Cardiac muscle cell (in vitro differentiated cells and primary cell): ENCODE measurements around the gene THOC3. TPM values are rescaled to one million over a fixed set of nuclear protein-coding genes. Genes with fewer than 3 reads are reported as not detected.
"Not testable (repeated sequence)": the region's sequence is repeated elsewhere in the genome, so short reads cannot be mapped to it uniquely, and the experiment has no call there.

Source experiments
- DNase-seq, 2 donors: peaks; one replicate each; pipeline versions ENCODE4 v3.0.0 to v3.0.0-alpha.2; 2010 to 2017; ENCODE audit warnings: low read depth in 1 of 2, low spot score in 1 of 2
- H3K27ac ChIP-seq: fragments of 200-600 bp; sonication (generic); 2 replicates; pipeline ENCODE4 v1.5.1; 2016
- H3K27me3 ChIP-seq: fragments of 200-600 bp; sonication (generic); 2 replicates; pipeline ENCODE4 v1.6.0; 2016; ENCODE audit warnings: control low read depth
- H3K36me3 ChIP-seq: fragments of 200-600 bp; sonication (generic); 2 replicates; pipeline ENCODE4 v1.5.1; 2016; ENCODE audit warnings: control low read depth
- H3K4me1 ChIP-seq: fragments of 200-600 bp; sonication (generic); 2 replicates; pipeline ENCODE4 v1.8.1; 2017; ENCODE audit warnings: low read depth, mild to moderate bottlenecking, mixed run types
- H3K4me3 ChIP-seq: fragments of 200-600 bp; sonication (generic); 2 replicates; pipeline ENCODE4 v1.5.1; 2016; ENCODE audit warnings: mild to moderate bottlenecking
- H3K9me3 ChIP-seq: fragments of 200-600 bp; sonication (generic); 2 replicates; pipeline ENCODE4 v1.5.1; 2017; ENCODE audit warnings: low read depth, mild to moderate bottlenecking, control low read depth
- polyA plus RNA-seq: library from polyadenylated mRNA; unstranded; fragments of >200 nt; fragmentation: Nextera tagmentation; extraction: Ambion mirVana; gene quantifications from 2 replicates; pipeline ENCODE4 v1.2.1, GENCODE V29; 2016
- total RNA-seq: library from RNA; depleted of rRNA; stranded (reverse); fragments of >200 nt; gene quantifications from 2 replicates; pipeline ENCODE4 v1.2.3, GENCODE V29; 2016

Gene THOC3, protein sequence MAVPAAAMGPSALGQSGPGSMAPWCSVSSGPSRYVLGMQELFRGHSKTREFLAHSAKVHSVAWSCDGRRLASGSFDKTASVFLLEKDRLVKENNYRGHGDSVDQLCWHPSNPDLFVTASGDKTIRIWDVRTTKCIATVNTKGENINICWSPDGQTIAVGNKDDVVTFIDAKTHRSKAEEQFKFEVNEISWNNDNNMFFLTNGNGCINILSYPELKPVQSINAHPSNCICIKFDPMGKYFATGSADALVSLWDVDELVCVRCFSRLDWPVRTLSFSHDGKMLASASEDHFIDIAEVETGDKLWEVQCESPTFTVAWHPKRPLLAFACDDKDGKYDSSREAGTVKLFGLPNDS
- 69.3 and 76.8 TPM in 2 replicates for total RNA-seq
- polyA plus RNA-seq: 60.1 and 84.7 TPM in 2 replicates

DNA sequence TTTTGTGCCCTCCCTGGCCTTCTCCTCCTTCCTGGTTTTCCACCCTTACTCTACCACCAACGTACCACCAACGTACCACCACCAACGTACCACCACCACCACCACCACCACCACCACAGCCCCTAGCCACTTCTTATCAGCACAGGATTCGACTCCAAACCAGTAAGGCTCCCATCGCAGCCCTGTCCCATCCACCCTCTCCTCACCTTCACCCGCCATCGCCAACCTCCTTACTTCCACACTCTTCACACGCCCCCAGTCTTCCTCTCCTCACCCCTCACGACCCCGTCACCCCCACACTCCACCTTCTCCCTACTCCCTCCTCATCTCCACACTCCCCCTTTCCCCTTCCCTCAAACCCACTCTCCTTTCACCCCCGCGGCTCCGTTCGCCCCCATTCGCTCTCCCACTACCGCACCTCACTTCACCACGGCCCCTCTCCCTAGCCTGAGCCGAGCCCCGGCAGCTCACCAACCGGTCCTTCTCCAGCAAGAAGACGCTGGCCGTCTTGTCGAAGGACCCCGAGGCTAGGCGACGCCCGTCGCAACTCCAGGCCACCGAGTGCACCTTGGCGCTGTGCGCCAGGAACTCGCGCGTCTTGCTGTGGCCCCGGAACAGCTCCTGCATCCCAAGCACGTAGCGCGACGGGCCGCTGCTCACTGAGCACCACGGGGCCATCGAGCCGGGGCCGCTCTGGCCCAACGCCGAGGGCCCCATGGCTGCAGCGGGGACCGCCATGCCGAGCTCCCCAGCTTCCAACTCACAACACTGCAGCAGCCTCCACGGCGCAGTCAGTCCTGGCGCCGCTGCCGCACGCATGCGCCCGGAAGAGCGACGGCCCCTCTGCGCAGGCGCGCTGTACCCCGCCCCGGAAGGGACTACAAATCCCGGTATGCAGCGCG, at the start of gene THOC3:
TSS of gene THOC3 (minus strand) at position 845 of the 902 bp plus-strand sequence. CDS start at position 738, 107 bp downstream.
- not testable (repeated sequence) for H3K9me3 ChIP-seq, H3K27ac ChIP-seq

DNA sequence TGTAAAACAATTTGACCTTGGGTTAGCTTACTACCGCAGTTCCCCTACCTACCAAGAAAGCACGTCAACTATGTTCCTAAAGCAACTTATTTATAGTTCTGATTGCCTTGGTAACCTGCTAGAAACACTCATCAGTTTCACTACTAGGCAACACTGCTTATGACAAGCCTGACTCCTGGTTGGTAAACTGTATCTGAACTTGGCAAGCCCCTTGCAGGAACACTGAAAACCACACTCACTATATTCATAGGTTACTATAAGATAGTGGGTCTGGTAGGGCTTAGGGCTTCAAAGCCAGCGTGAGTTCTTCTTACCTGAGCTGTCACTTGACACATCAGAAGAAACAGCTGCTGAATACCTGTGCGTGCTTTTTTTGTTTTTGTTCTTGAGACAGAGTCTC, 49.2 kb upstream of the THOC3 start:
- H3K4me1 ChIP-seq, H3K9me3 ChIP-seq, H3K4me3 ChIP-seq, H3K27me3 ChIP-seq, DNase-seq, H3K27ac ChIP-seq, H3K36me3 ChIP-seq: not testable (repeated sequence)

More for the DNA sequence above, at the start of gene THOC3:
- H3K4me3 ChIP-seq: peak within 1 kb of the TSS; percentile 66
- H3K36me3 ChIP-seq, H3K27me3 ChIP-seq, H3K4me1 ChIP-seq: not testable (repeated sequence)
- DNase-seq: peak; percentile 76 to 85

DNA sequence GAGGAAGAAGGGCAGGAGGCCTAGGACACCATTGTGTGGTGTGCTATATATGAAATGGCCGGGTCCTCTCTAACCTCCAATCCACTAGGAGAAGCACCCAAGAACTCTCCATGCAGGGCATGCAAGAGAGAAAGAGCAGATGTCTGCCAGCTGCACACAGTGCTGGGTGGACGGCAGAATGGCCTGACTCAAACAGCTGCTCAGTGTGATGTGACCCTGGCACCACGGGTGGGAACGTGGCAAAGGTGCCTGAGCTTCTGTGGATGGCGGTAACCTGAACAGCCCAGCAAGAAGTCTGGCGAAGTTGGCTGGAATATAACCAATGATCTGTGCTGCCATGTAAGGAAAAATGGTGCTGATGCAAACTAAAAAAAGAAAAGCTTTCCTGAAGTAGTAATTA, 46.2 kb upstream of the THOC3 start:
- H3K27ac ChIP-seq, DNase-seq, H3K4me1 ChIP-seq, H3K27me3 ChIP-seq, H3K9me3 ChIP-seq, H3K36me3 ChIP-seq, H3K4me3 ChIP-seq: not testable (repeated sequence)

DNA sequence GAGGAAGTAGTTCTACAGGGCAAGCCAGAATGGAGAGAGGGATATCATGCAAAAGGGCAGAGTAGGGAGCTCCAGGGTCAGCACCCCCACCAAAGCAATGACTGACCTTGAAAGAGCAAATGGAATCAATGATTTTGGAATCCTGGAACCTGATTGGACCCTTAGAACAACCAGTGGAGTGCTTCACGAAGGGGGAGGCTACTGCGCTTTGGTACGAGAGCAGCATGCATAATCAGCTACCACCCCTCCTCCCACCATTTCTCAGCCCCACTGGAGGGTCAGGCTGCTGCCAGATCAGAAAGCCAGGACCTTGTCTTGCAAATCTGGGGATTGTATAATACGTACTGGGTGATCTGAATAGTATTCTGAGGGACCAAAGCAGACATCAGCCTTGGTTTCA, 43.0 kb upstream of the THOC3 start:
- not testable (repeated sequence) for H3K36me3 ChIP-seq, H3K9me3 ChIP-seq, H3K27ac ChIP-seq, DNase-seq, H3K4me1 ChIP-seq, H3K4me3 ChIP-seq, H3K27me3 ChIP-seq

DNA sequence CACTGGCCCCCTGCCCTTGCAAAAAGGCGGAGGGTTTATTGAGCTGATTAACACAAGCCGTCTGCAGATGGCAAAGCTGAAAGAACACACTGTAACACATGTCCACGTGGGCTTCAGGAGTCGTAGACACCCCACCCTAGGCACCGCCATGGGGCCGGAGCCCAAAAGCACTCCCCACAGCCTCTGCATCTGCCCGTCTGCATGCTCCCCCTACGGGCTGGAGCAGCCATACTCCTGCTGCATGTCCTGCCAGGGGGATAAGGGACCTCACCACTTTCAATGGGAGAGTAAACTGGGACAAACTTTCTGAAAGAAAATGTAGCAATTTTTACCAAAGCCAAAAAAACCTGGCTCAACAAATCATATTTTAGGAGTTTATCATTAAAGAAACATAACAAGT, 42.1 kb upstream of the THOC3 start:
- not testable (repeated sequence) for H3K4me1 ChIP-seq, H3K9me3 ChIP-seq, H3K4me3 ChIP-seq, H3K27me3 ChIP-seq, H3K36me3 ChIP-seq, H3K27ac ChIP-seq, DNase-seq

DNA sequence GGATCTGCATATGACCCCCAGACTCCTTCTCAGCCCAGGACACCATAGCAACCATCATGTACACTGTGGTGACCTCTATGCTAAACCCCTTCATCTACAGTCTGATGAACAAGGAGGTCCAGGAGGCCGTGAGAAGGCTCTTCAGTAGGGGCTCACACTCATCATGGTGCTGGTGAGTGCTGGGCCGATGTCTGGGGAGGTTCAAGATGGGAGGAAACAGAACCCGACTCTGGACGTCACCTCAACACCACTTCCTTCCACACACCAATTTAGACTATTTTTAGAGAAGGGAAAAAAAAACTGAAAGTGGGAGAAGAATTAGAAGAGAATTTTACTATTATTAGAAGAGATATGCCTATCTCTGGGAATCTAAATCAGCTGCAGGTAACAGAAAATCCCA, 39.1 kb upstream of the THOC3 start:
- not testable (repeated sequence) for H3K27me3 ChIP-seq, DNase-seq, H3K4me3 ChIP-seq, H3K9me3 ChIP-seq, H3K27ac ChIP-seq, H3K4me1 ChIP-seq, H3K36me3 ChIP-seq

DNA sequence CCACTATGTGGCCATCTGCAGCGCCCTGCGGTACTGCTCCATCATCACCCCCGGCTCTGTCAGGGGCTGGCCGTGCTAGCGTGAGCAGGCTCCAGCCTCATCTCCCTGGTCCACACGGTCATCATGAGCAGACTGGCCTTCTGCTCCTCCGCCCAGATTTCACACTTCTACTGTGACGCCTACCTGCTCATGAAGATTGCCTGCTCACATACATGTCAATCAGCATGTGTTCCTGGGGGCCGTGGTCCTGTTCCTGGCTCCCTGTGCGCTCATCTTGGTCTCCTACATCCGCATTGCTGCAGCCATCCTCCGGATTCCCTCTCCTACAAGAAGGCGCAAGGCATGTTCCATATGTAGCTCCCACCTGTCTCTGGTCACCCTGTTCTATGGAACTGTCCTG, 38.7 kb upstream of the THOC3 start:
- not testable (repeated sequence) for H3K9me3 ChIP-seq, DNase-seq, H3K27ac ChIP-seq, H3K4me3 ChIP-seq, H3K4me1 ChIP-seq, H3K36me3 ChIP-seq, H3K27me3 ChIP-seq

DNA sequence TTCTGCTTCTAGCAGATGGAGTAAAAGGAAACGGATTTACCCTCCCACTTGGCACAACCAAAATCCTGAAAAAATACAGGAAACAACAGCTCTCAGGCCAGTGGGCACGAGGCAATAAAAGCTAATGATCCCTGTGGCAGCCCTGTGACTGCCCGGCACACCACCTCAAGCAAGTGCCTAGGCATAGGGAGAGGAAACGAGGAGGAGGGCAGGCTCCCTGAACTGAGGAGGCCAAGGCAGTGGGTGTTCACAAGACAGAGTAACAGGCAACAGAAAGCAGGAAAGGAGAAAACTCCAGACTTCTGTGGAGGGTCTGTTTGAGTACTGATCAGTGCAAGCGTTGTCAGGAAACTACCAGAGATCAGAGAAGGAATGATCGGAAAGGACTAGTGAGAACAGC, 29.9 kb upstream of the THOC3 start:
- not testable (repeated sequence) for H3K27me3 ChIP-seq, H3K4me1 ChIP-seq, H3K4me3 ChIP-seq, DNase-seq, H3K27ac ChIP-seq, H3K9me3 ChIP-seq, H3K36me3 ChIP-seq

DNA sequence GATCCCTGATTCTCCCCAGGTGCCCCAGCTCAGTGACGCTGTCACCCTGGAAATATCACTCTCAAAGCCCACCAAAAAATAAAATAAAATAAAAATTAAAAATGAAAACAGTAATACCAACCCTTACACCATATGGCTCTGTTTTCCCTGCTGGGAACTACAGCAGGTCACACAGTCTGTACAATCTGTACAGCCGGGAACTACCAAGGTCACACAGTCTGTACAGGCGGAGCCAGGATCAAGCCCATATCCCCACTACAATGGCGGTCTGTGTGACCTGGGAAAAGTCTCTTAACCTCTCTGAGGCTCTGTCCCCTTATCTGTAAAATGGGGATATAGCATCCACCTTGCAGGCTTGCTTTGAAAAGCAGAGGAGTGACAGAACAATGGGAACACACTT, 29.4 kb upstream of the THOC3 start:
- not testable (repeated sequence) for H3K4me3 ChIP-seq, H3K4me1 ChIP-seq, H3K36me3 ChIP-seq, DNase-seq, H3K27me3 ChIP-seq, H3K27ac ChIP-seq, H3K9me3 ChIP-seq

DNA sequence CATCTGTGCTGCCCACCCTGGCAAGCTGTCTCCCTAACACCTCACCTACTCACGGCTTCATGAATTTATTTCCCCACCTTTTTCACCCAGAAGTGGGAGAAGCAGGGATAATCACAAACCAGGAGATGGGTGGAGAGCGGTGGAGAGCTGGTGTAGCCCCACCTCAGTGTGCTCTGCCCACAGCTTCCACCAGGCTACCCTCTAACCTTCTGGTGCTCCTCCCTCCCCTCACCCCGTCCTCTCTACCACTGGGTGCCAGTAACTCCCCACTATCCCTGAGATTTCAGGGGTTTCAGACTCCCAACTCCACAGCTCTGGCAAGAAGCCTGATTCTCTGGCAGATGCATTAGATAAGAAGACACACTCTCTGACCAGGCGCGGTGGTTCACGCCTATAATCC, 28.7 kb upstream of the THOC3 start:
- not testable (repeated sequence) for H3K4me1 ChIP-seq, H3K27me3 ChIP-seq, H3K4me3 ChIP-seq, H3K27ac ChIP-seq, H3K36me3 ChIP-seq, DNase-seq, H3K9me3 ChIP-seq

DNA sequence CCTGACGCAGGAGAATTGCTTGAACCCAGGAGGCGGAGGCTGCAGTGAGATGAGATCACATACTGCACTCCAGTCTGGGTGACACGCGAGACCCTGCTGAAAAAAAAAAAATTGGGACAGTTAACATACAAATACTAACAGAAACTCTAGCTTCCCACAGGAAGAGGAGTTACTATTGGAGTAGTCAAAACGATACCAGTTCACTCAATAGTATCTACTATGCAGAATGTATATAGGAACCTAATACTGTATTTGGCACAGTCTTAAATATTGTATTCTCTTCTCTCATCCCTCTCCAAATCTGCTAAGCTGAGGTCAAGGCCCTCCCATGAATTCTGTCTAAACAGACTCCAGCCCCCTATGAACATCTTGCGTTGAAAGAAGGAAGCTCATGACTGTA, 27.4 kb upstream of the THOC3 start:
- H3K36me3 ChIP-seq, DNase-seq, H3K27ac ChIP-seq, H3K9me3 ChIP-seq, H3K4me3 ChIP-seq, H3K4me1 ChIP-seq, H3K27me3 ChIP-seq: not testable (repeated sequence)

DNA sequence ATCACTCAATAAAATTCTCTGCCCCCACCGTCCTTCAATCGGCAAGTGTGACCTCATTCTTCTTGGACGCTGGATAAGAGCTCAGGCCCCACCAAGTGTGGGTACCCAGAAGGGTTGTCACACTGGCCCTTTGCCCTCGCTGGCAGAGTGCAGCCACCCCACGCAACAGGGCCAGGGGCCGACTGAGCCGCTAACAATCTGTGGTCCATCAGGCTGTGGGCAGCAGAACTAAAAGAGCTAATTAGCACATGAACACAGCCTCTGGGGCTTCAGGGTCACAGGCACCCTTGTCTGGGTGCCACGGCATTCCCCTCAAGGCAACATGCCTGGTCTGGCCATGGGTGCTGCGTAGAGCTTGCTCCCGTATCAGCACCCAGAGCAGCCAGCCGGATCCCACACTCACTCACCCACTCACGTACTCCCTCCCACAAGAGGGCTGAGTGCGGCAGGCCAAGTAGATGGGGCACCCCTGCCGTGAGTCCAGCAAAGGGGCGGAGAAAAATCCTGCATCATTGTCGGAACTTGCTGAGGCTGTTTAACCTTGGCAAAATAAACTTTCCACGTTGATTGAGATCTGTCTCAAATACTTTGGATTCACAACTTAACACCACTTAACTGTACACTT, 11.4 kb upstream of the THOC3 start:
- H3K4me1 ChIP-seq, H3K27ac ChIP-seq, H3K9me3 ChIP-seq, H3K36me3 ChIP-seq, H3K27me3 ChIP-seq, DNase-seq, H3K4me3 ChIP-seq: not testable (repeated sequence)

DNA sequence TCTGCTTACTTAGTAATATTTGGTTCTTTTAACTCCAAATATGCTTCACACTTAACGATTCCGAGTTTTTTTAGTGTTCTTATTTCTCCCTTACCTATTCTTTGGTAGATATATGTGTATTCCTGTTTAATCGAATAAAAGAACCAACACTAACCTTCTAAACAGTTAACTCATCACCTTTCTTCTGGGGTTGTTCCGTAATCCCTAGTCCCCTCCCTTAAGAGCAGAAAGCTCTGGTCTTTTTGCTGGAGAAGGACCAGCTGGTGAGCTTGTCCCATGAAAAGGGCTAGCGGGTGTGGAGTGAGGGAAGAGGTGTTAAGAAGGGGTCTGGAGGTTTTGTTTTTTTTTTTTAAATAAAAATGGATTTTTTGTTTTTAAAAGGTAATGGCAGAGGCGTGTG, 266 bp upstream of the THOC3 start:
- not testable (repeated sequence) for DNase-seq, H3K27me3 ChIP-seq, H3K4me1 ChIP-seq, H3K27ac ChIP-seq, H3K9me3 ChIP-seq, H3K36me3 ChIP-seq
- H3K4me3 ChIP-seq: peak overlapping the region; percentile 66

DNA sequence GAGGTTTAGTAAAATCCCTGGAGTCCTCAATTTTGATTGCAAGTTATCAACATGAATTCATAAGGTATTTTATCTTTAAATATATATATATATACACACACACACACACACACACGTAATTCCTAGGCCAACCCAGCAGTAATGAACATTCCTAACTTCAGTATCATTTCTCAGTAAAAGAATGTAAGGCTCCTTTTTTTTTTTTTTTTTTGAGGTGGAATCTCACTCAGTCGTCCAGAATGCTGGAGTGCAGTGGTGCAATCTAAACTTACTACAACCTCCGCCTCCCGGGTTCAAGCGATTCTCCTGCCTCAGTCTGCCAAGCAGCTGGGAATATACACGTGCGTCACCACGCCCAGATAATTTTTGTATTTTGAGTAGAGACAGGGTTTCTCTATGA, 5.8 kb downstream of the THOC3 start:
- H3K4me3 ChIP-seq, H3K36me3 ChIP-seq, H3K9me3 ChIP-seq, DNase-seq, H3K27ac ChIP-seq, H3K27me3 ChIP-seq, H3K4me1 ChIP-seq: not testable (repeated sequence)
